NCI-H2081 treated with DMSO at 0.1 percent for 48 hours (cell line): ENCODE measurements around the gene MAGEB4.
"Not testable (repeated sequence)": the region's sequence is repeated elsewhere in the genome, so short reads cannot be mapped to it uniquely, and the experiment has no call there.

ENCODE experiments used
- DNase-seq: peaks from one replicate; lab custom pipeline; 2025; lab: John Stamatoyannopoulos, UW

The MAGEB4 gene

GRCh38 chrX:30241724-30242415 is at the start of gene MAGEB4:
TSS of gene MAGEB4 (plus strand) at chrX:30242000. CDS start at chrX:30242136, 136 bp downstream.
- DNase-seq = no peak

- not testable (repeated sequence) for DNase-seq
Measured at GRCh38 chrX:30193910-30194309, 47.9 kb upstream of the MAGEB4 start.

- no peak for DNase-seq
Measured at GRCh38 chrX:30196322-30196721, 45.5 kb upstream of the MAGEB4 start.

- DNase-seq = no peak
Measured at GRCh38 chrX:30212172-30212571, 29.6 kb upstream of the MAGEB4 start.

GRCh38 chrX:30215357-30215843 is 26.4 kb upstream of the MAGEB4 start, which contains the start of gene MAGEB2:
TSS of gene MAGEB2 (plus strand) at chrX:30215563. CDS start at chrX:30218581, 3,018 bp downstream.
- no peak for DNase-seq

GRCh38 chrX:30217465-30217864 is 24.3 kb upstream of the MAGEB4 start:
- no peak for DNase-seq

- DNase-seq = no peak
Measured at GRCh38 chrX:30219372-30219771, 22.4 kb upstream of the MAGEB4 start.

GRCh38 chrX:30220661-30221060 is 21.1 kb upstream of the MAGEB4 start:
- DNase-seq = no peak

- no peak for DNase-seq
Measured at GRCh38 chrX:30224536-30224935, 17.3 kb upstream of the MAGEB4 start.

GRCh38 chrX:30228526-30228925 is 13.3 kb upstream of the MAGEB4 start:
- DNase-seq = no peak

- DNase-seq = no peak
Measured at GRCh38 chrX:30230395-30230794, 11.4 kb upstream of the MAGEB4 start, which contains the start of gene MAGEB3. TSS of gene MAGEB3 (plus strand) at chrX:30230657. CDS start at chrX:30235925, 5,268 bp downstream.

- no peak for DNase-seq
Measured at GRCh38 chrX:30246769-30247489, 5.1 kb downstream of the MAGEB4 start, which contains the start of gene MAGEB1. TSS of gene MAGEB1 (plus strand) at chrX:30247146. CDS start at chrX:30250494, 3,348 bp downstream.

- DNase-seq = no peak
Measured at GRCh38 chrX:30248854-30249253, 7.1 kb downstream of the MAGEB4 start.

GRCh38 chrX:30253257-30253656 is 11.5 kb downstream of the MAGEB4 start:
- no peak for DNase-seq

- no peak for DNase-seq
Measured at GRCh38 chrX:30259927-30260326, 18.1 kb downstream of the MAGEB4 start.

- no peak for DNase-seq
Measured at GRCh38 chrX:30261012-30261411, 19.2 kb downstream of the MAGEB4 start.

GRCh38 chrX:30262763-30263162 is 21.0 kb downstream of the MAGEB4 start:
- no peak for DNase-seq

GRCh38 chrX:30270639-30271038 is 28.8 kb downstream of the MAGEB4 start:
- no peak for DNase-seq

GRCh38 chrX:30275498-30275897 is 33.7 kb downstream of the MAGEB4 start:
- no peak for DNase-seq

GRCh38 chrX:30278365-30278764 is 36.6 kb downstream of the MAGEB4 start:
- DNase-seq = no peak

GRCh38 chrX:30280428-30280827 is 38.6 kb downstream of the MAGEB4 start:
- no peak for DNase-seq

GRCh38 chrX:30282527-30282926 is 40.7 kb downstream of the MAGEB4 start:
- DNase-seq = no peak
